ENCODE measurements around the gene KCNS1. TPM values are rescaled to one million over a fixed set of nuclear protein-coding genes. Genes with fewer than 3 reads are reported as not detected.

Gene KCNS1
- total RNA-seq, 1 donor from 2014 or later, result not detected

DNA sequence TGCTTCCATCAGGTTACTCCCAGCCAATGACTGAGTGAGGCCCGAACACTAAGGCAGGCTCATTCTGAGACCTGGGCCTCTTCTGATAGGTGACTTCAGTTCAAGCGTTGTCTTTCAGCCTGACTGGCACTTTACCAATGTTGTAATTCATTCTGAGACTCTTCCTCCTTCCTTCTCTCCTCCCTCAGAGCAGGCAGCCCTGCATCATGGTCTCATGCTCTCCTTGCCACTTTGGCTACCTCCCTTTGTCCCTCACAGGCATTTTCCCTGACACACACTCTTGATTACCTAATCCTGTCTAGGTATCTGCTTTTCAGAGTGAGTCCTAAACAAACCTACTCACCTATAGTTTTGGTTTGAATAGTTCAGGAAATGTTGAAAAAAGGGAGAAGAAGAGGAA, 36.0 kb upstream of the KCNS1 start:
- H3K4me1 Mint-ChIP-seq, result no peaks in the 10 kb centered on the region
- POLR2A ChIA-PET, result no interaction called here
- intact Hi-C loops (cut with micrococcal nuclease), result loop anchor here (5.0 kb wide), 1 partner anchor 155 kb away; no protein-coding TSS in a partner anchor

DNA sequence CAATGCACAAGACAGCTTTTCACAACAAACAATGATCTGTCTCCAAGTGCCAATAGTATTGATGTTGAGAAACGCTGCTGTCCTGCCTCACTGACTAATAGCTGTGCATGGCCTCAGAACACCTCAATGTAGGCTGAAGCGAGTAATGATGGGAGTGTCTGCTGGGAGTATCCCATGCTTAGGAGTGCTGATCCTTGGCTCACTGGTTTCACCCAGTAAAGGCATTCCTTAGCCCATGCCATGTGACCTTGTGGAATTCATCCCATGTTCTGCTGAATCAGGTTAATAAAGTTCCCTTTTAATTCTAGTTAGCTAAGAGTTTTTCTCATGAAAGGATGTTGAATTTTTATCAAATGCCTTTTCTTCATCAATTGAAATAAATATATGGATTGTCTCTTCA, 27.2 kb upstream of the KCNS1 start:
- H3K4me1 Mint-ChIP-seq, result no peaks in the 10 kb centered on the region
- peaks cover 36% of the 10 kb centered on the region for H3K27me3 Mint-ChIP-seq
- no peak for ATAC-seq (ENCODE audit: low read depth)

More for the DNA sequence above, 36.0 kb upstream of the KCNS1 start:
- Mint-ChIP-seq H3K27me3 (peaks cover 19% of the 10 kb centered on the region), H3K27ac (no peak overlapping the region), H3K9me3 (no peaks in the 10 kb centered on the region), H3K36me3 (ENCODE audit: low read depth) (no peaks in the 10 kb centered on the region), H3K4me3 (no peak overlapping the region)
- CTCF ChIA-PET, result no interaction called here
- ATAC-seq (ENCODE audit: low read depth), result no peak
- DNase-seq, result no peak
- TF ChIP-seq, protein P1, sequence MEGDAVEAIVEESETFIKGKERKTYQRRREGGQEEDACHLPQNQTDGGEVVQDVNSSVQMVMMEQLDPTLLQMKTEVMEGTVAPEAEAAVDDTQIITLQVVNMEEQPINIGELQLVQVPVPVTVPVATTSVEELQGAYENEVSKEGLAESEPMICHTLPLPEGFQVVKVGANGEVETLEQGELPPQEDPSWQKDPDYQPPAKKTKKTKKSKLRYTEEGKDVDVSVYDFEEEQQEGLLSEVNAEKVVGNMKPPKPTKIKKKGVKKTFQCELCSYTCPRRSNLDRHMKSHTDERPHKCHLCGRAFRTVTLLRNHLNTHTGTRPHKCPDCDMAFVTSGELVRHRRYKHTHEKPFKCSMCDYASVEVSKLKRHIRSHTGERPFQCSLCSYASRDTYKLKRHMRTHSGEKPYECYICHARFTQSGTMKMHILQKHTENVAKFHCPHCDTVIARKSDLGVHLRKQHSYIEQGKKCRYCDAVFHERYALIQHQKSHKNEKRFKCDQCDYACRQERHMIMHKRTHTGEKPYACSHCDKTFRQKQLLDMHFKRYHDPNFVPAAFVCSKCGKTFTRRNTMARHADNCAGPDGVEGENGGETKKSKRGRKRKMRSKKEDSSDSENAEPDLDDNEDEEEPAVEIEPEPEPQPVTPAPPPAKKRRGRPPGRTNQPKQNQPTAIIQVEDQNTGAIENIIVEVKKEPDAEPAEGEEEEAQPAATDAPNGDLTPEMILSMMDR (IDR thresholded peaks at IDR 0.05), result no peak

DNA sequence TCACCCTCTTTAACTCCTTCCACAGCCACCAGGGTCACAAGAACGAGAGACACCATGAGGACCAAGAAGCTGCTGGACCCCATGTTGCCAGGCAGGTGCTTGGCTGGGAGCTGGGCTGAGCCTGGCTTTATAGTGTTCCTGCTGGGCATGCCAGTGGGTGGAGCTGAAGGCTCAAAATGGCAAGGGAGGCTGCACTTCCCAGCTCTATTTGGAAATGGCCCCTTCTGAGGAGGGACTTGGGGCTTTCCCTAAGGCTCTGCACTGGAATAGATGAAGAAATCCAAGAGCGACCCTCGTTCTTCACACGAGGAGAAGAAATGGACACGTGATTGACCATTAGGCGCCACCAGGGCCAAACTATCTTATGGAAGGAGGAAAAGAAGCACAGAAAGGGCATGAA, 23.4 kb upstream of the KCNS1 start, which contains the start of gene WFDC12:
TSS of gene WFDC12 (minus strand) at position 101 of the 400 bp plus-strand sequence. CDS start at position 83, 18 bp downstream.
- H3K36me3 Mint-ChIP-seq (ENCODE audit: low read depth), result no peaks in the 10 kb centered on the region
- H3K27ac Mint-ChIP-seq, result no peak within 1 kb of the TSS
- DNase-seq (no peak), ATAC-seq (ENCODE audit: low read depth) (no peak)
- no peaks in the 10 kb centered on the region for H3K4me1 Mint-ChIP-seq
- CTCF ChIA-PET, result no interaction called here
- TF ChIP-seq, protein P1 (IDR thresholded peaks at IDR 0.05), result no peak
- intact Hi-C loops (cut with micrococcal nuclease), result no loop called here
- peaks cover 31% of the 10 kb centered on the region for H3K27me3 Mint-ChIP-seq
- POLR2A ChIA-PET, result no interaction called here
- H3K9me3 Mint-ChIP-seq, result no peaks in the 10 kb centered on the region
- no peak within 1 kb of the TSS for H3K4me3 Mint-ChIP-seq

More for the DNA sequence above, 27.2 kb upstream of the KCNS1 start:
- intact Hi-C loops (cut with micrococcal nuclease), result no loop called here
- TF ChIP-seq, protein P1 (IDR thresholded peaks at IDR 0.05), result no peak
- POLR2A ChIA-PET, result no interaction called here
- Mint-ChIP-seq H3K9me3 (no peaks in the 10 kb centered on the region), H3K36me3 (ENCODE audit: low read depth) (no peaks in the 10 kb centered on the region), H3K4me3 (no peak overlapping the region), H3K27ac (no peak overlapping the region)
- CTCF ChIA-PET, result no interaction called here
- no peak for DNase-seq

DNA sequence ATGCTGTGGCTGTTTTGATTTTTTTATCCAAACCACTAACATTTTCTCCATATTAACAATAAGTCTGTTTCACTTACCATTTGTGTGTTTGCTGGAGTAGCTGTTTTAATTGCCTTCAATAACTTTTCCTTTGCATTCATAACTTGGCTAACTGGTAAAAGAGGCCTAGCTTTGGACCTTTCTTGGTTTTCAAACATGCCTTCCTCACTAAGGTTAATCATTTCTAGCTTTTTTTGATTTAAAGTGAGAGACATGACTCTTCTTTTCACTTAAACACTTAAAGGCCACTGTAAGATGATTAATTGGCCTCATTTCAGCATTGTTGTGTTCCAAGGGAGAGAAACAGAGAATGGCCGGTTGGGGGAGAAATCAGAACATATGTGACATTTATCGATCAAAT, 20.5 kb upstream of the KCNS1 start:
- H3K27ac Mint-ChIP-seq, result no peak overlapping the region
- no peaks in the 10 kb centered on the region for H3K36me3 Mint-ChIP-seq (ENCODE audit: low read depth)
- POLR2A ChIA-PET, result no interaction called here
- DNase-seq (no peak), ATAC-seq (ENCODE audit: low read depth) (no peak)
- H3K27me3 Mint-ChIP-seq, result peaks cover 33% of the 10 kb centered on the region
- CTCF ChIA-PET, result interaction anchor here (1.4 kb wide), 2 partner anchors 11 to 78 kb away, joined by 3 to 4 read pairs; no protein-coding TSS in a partner anchor
- intact Hi-C loops (cut with micrococcal nuclease), result no loop called here
- no peaks in the 10 kb centered on the region for H3K4me1 Mint-ChIP-seq
- no peak overlapping the region for H3K4me3 Mint-ChIP-seq
- TF ChIP-seq, protein P1 (IDR thresholded peaks at IDR 0.05), result no peak
- H3K9me3 Mint-ChIP-seq, result no peaks in the 10 kb centered on the region

DNA sequence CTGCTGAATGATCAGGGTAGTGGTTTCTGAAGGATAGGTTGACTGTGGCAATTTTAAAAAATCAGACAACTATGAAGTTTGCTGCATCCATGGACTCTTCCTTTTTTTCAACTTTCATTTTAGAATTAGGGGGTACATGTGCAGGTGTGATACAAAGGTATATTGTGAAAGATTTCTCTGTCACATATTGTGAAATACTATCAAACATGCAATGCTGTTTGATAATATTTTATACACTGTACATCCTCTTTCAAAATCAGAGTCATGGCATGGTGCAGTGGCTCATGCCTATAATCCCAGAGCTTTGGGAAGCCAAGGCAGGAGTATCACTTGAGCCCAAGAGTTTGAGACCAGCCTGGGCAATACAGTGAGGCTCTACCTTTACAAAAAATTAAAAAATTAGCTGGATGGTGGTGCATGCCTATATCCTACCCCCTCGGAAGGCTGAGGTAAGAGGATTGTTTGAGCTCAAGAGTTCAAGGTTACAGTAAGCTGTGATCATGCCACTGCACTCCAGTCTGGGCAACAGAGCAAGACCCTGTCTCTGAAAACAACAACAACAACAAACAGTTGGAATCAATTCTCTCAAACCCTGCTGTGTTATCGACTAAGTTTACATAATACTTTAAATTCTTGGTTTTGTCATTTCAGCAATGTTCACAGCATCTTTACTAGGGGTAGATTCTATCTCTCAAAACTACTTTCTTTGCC, 18.8 kb upstream of the KCNS1 start:
- intact Hi-C loops (cut with micrococcal nuclease), result no loop called here
- H3K9me3 Mint-ChIP-seq, result no peaks in the 10 kb centered on the region
- DNase-seq (no peak), ATAC-seq (ENCODE audit: low read depth) (no peak)
- H3K4me1 Mint-ChIP-seq, result no peaks in the 10 kb centered on the region
- no peak overlapping the region for H3K27ac Mint-ChIP-seq
- CTCF ChIA-PET, result interaction anchor here (1.4 kb wide), 2 partner anchors 9 to 76 kb away, joined by 3 to 4 read pairs; no protein-coding TSS in a partner anchor
- peaks cover 34% of the 10 kb centered on the region for H3K27me3 Mint-ChIP-seq
- no peaks in the 10 kb centered on the region for H3K36me3 Mint-ChIP-seq (ENCODE audit: low read depth)
- TF ChIP-seq, protein P1 (IDR thresholded peaks at IDR 0.05), result no peak
- H3K4me3 Mint-ChIP-seq, result no peak overlapping the region
- POLR2A ChIA-PET, result no interaction called here

Measured in activated B cell treated with CpG ODN at 0.5 μM for 24 hours (primary cell).